HL-60 (cell line): ENCODE measurements around the gene ZNF594.
A peak's percentile ranks its signal among the peaks of the same experiment; 100 is the strongest.
"Not testable (repeated sequence)": the region's sequence is repeated elsewhere in the genome, so short reads cannot be mapped to it uniquely, and the experiment has no call there.

ENCODE experiments used
- DNase-seq, 2 experiments: peaks; one replicate each; pipeline ENCODE4 v3.0.0-alpha.2; 2010 to 2020; ENCODE audit warnings: low read depth in 1 of 2, low spot score in 1 of 2
- H3K27ac ChIP-seq: fragments of 250-450 bp; sonication (Bioruptor Pico); replicated peaks from 2 replicates; pipeline ENCODE4 v1.5.1; 2020; ENCODE audit warnings: mild to moderate bottlenecking, moderate library complexity
- H3K27me3 ChIP-seq: fragments of 250-450 bp; sonication (Bioruptor Pico); 2 replicates; pipeline ENCODE4 v1.5.1; 2021; ENCODE audit warnings: mild to moderate bottlenecking, moderate library complexity; ENCODE audit not compliant: insufficient read depth, poor library complexity, severe bottlenecking
- H3K4me3 ChIP-seq: replicated peaks from 2 replicates; pipeline ENCODE4 v1.5.1; 2011; ENCODE audit warnings: mild to moderate bottlenecking, control low read depth, low read length; ENCODE audit not compliant: insufficient read depth
- CTCF ChIP-seq: IDR thresholded peaks from one replicate; pipeline ENCODE4 v1.5.1; 2011; ENCODE audit warnings: low read length, control low read depth, inconsistent platforms; ENCODE audit not compliant: insufficient read depth
- GABPA ChIP-seq: IDR thresholded peaks from 2 replicates; pipeline ENCODE4 v1.6.1; 2012; ENCODE audit warnings: low read depth
- POLR2AphosphoS5 ChIP-seq: IDR thresholded peaks from 2 replicates; pipeline ENCODE4 v1.6.1; 2012; ENCODE audit warnings: low read depth
- REST ChIP-seq: IDR thresholded peaks from 2 replicates; pipeline ENCODE4 v1.6.1; 2012; ENCODE audit warnings: low read depth; ENCODE audit not compliant: insufficient replicate concordance
- SPI1 ChIP-seq: IDR thresholded peaks from 2 replicates; pipeline ENCODE4 v1.6.1; 2012; ENCODE audit warnings: low read depth, mild to moderate bottlenecking, borderline replicate concordance

The ZNF594 gene

DNA sequence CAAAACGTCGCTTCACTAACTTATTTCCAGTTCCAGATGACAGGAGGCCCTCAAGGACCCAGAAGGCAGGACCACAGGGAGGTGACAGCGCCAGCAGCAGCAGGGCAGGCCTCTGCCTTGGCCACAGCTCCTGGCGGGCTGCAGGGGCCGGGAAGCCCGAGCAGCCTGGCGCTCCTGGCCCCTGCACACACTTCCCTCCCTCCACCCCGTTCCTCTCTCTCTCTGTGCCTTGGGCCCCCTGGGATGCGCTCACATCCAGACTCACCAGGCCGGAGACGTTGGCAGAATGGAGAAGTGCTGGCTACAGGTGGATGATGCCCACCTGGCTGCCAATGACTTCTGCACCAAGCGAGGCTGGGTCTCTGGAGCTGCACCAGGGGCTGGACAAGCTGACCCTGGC lies 12.7 kb downstream of the ZNF594 start:
- TF ChIP-seq SPI1 (no peak), POLR2AphosphoS5 (no peak), CTCF (no peak), REST (no peak), GABPA (no peak)
- Histone ChIP-seq H3K27ac (no peak overlapping the region), H3K4me3 (no peak overlapping the region), H3K27me3 (no peaks in the 10 kb centered on the region)
- DNase-seq, result no peak

DNA sequence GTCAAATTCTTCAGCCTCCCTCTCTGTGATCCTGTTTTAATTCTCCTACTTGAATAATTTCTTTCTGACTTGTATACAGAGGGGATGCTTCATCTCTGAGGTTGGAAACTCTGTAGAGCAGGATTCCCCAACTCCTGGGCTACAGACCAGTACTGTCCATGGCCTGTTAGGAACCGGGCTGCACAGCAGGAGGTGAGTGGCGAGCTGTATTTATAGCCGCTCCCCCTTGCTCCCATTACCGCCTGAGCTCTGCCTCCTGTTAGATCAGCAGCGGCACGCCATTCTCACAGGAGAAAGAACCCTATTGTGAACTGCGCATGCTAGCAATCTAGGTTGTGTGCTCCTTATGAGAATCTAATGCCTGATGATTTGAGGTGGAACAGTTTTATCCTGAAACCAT lies 16.6 kb downstream of the ZNF594 start:
- H3K27me3 ChIP-seq, H3K4me3 ChIP-seq, H3K27ac ChIP-seq, DNase-seq: not testable (repeated sequence)

GRCh38 chr17:5165791-5166564 lies 25.7 kb downstream of the ZNF594 start:
- peak in 1 of 2 experiments; percentile 1 for DNase-seq
- not testable (repeated sequence) for H3K4me3 ChIP-seq, H3K27me3 ChIP-seq, H3K27ac ChIP-seq

DNA sequence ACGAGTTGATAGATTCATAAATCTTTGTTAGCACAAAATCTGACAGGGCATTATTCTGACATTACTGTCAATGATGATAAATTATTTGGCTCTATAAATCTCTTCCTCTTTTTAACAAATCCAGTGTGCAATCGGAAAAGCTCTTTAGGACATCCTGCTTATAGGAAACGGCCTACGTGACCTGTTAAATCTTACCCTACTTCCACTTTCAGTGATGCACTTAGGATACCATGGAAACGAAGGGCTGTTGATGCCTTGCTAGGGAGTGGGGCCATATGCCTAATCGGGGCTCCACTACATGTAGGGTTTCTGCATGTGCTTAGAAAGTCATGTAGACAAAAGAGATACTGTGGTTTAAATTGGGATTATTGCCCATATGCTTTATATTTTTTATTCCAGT lies 27.2 kb downstream of the ZNF594 start:
- Histone ChIP-seq H3K27me3 (no peaks in the 10 kb centered on the region), H3K4me3 (no peak overlapping the region), H3K27ac (no peak overlapping the region)
- TF ChIP-seq GABPA, result no peak
- no peak for TF ChIP-seq REST
- no peak for TF ChIP-seq CTCF
- TF ChIP-seq POLR2AphosphoS5, result no peak
- TF ChIP-seq SPI1, result no peak
- no peak for DNase-seq

DNA sequence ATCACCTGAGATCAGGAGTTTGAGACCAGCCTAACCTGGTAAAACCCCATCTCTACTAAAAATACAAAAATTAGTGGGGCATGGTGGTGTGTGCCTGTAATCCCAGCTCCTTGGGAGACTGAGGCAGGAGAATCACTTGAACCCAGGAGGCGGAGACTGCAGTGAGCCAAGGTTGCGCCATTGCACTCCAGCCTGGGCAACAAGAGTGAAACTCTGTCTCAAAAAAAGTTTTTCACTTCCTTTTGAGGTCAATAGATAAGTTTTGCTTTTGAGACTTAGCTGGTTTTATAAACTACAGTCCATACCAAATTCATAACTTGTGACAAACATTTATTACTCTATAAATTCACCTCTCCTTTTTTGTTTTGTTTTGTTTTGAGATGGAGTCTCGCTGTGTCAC lies 29.9 kb downstream of the ZNF594 start:
- not testable (repeated sequence) for H3K27ac ChIP-seq, DNase-seq, H3K27me3 ChIP-seq, H3K4me3 ChIP-seq

GRCh38 chr17:5160702-5161101 lies 31.0 kb downstream of the ZNF594 start:
- not testable (repeated sequence) for DNase-seq, H3K4me3 ChIP-seq, H3K27ac ChIP-seq

GRCh38 chr17:5146122-5146521 lies 45.5 kb downstream of the ZNF594 start:
- not testable (repeated sequence) for H3K4me3 ChIP-seq, H3K27ac ChIP-seq, DNase-seq, H3K27me3 ChIP-seq

More at GRCh38 chr17:5160702-5161101, 31.0 kb downstream of the ZNF594 start:
- not testable (repeated sequence) for H3K27me3 ChIP-seq

DNA sequence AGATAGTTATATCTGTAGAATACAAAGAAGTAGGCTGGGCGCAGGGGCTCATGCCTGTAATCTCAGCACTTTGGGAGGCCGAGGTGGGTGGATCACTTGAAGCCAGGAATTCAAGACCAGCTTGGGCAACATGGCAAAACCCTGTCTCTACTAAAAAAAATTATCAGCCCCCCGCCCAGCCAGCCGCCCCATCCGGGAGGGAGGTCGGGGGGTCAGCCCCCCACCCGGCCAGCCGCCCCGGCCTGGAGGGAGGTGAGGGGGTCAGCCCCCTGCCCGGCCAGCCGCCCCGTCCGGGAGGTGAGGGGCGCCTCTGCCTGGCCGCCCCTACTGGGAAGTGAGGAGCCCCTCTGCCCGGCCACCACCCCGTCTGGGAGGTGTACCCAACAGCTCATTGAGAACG lies 48.8 kb downstream of the ZNF594 start:
- DNase-seq, H3K4me3 ChIP-seq, H3K27ac ChIP-seq, H3K27me3 ChIP-seq: not testable (repeated sequence)
